Left kidney (tissue), 8 donors: ENCODE measurements around the gene NDUFAF4. TPM values are rescaled to one million over a fixed set of nuclear protein-coding genes. Genes with fewer than 3 reads are reported as not detected.
A peak's percentile ranks its signal among the peaks of the same experiment; 100 is the strongest.

Experiments used
- DNase-seq: peaks from one replicate; pipeline ENCODE4 v3.0.0-alpha.2; 2013
- long read RNA-seq, 8 donors: transcript quantifications; one replicate each; lab custom pipeline, GENCODE V29; 2026
- polyA plus RNA-seq: library from polyadenylated mRNA; unstranded; fragments of 120-200 nt; gene quantifications from one replicate; pipeline ENCODE4 v1.2.1, GENCODE V29; 2013; ENCODE audit not compliant: insufficient read length

NDUFAF4 gene
- 36.6 TPM for polyA plus RNA-seq
- long read RNA-seq, donor 1, transcript NDUFAF4-201 (3 exons, 2,399 nt): major isoform, 38 of 40 reads
- long read RNA-seq, donor 1, partial matches to known transcripts: 0 of 40 reads
- long read RNA-seq, donor 1, other reads (novel, unspliced or antisense): 0 of 40 reads
- long read RNA-seq, donor 2, transcript NDUFAF4-201 (3 exons, 2,399 nt): major isoform, 32 of 33 reads
- long read RNA-seq, donor 2, partial matches to known transcripts: 0 of 33 reads
- long read RNA-seq, donor 2, other reads (novel, unspliced or antisense): 0 of 33 reads
- long read RNA-seq, donor 3, transcript NDUFAF4-201 (3 exons, 2,399 nt): major isoform, 20 of 21 reads
- long read RNA-seq, donor 3, partial matches to known transcripts: 0 of 21 reads
- long read RNA-seq, donor 3, other reads (novel, unspliced or antisense): 0 of 21 reads
- long read RNA-seq, donor 4, partial matches to known transcripts: 0 of 4 reads
- long read RNA-seq, donor 4, other reads (novel, unspliced or antisense): 0 of 4 reads
- long read RNA-seq, donor 5, transcript NDUFAF4-201 (3 exons, 2,399 nt): major isoform, 49 of 52 reads
- long read RNA-seq, donor 5, partial matches to known transcripts: 0 of 52 reads
- long read RNA-seq, donor 5, other reads (novel, unspliced or antisense): 0 of 52 reads
- long read RNA-seq, donor 6, transcript NDUFAF4-201 (3 exons, 2,399 nt): major isoform, 26 of 27 reads
- long read RNA-seq, donor 6, partial matches to known transcripts: 0 of 27 reads
- long read RNA-seq, donor 6, other reads (novel, unspliced or antisense): 0 of 27 reads
- long read RNA-seq, donor 7, transcript NDUFAF4-201 (3 exons, 2,399 nt): major isoform, 31 of 37 reads
- long read RNA-seq, donor 7, partial matches to known transcripts: 5 of 37 reads
- long read RNA-seq, donor 7, other reads (novel, unspliced or antisense): 0 of 37 reads
- long read RNA-seq, donor 8, transcript NDUFAF4-201 (3 exons, 2,399 nt): major isoform, 11 of 12 reads
- long read RNA-seq, donor 8, partial matches to known transcripts: 0 of 12 reads
- long read RNA-seq, donor 8, other reads (novel, unspliced or antisense): 0 of 12 reads

- peak; percentile 97 for DNase-seq
These were observed at the start of gene NDUFAF4 for GRCh38 chr6:96897396-96898240. TSS of gene NDUFAF4 (minus strand) at chr6:96897891. CDS start at chr6:96897801, 90 bp downstream.

- DNase-seq: no peak
These were observed 49.4 kb upstream of the NDUFAF4 start for GRCh38 chr6:96947055-96947454.

GRCh38 chr6:96943555-96944215, 46.0 kb upstream of the NDUFAF4 start:
- no peak for DNase-seq

GRCh38 chr6:96942676-96943075, 45.0 kb upstream of the NDUFAF4 start:
- no peak for DNase-seq

GRCh38 chr6:96940322-96940721, 42.6 kb upstream of the NDUFAF4 start:
- no peak for DNase-seq

GRCh38 chr6:96939007-96939805, 41.5 kb upstream of the NDUFAF4 start:
- no peak for DNase-seq

- no peak for DNase-seq
These were observed 36.4 kb upstream of the NDUFAF4 start for GRCh38 chr6:96934087-96934486.

- no peak for DNase-seq
These were observed 33.5 kb upstream of the NDUFAF4 start for GRCh38 chr6:96931198-96931597.

- no peak for DNase-seq
These were observed 32.0 kb upstream of the NDUFAF4 start for GRCh38 chr6:96929741-96930140.

GRCh38 chr6:96927660-96928059, 30.0 kb upstream of the NDUFAF4 start:
- no peak for DNase-seq

- peak; percentile 29 for DNase-seq
These were observed 28.7 kb upstream of the NDUFAF4 start for GRCh38 chr6:96926425-96926824.

- DNase-seq: no peak
These were observed 27.6 kb upstream of the NDUFAF4 start for GRCh38 chr6:96925290-96925687.

GRCh38 chr6:96923871-96924493, 26.3 kb upstream of the NDUFAF4 start:
- no peak for DNase-seq

- no peak for DNase-seq
These were observed 25.7 kb upstream of the NDUFAF4 start for GRCh38 chr6:96923400-96923799.

- DNase-seq: no peak
These were observed 19.4 kb upstream of the NDUFAF4 start for GRCh38 chr6:96917098-96917497.

GRCh38 chr6:96913621-96914020, 15.9 kb upstream of the NDUFAF4 start:
- DNase-seq: no peak

GRCh38 chr6:96911751-96912150, 14.1 kb upstream of the NDUFAF4 start:
- DNase-seq: no peak

GRCh38 chr6:96911171-96911570, 13.5 kb upstream of the NDUFAF4 start:
- DNase-seq: no peak

- DNase-seq: no peak
These were observed 12.1 kb upstream of the NDUFAF4 start for GRCh38 chr6:96909811-96910210.

- DNase-seq: no peak
These were observed 9.8 kb upstream of the NDUFAF4 start for GRCh38 chr6:96907498-96907897.
